Activated naive CD4-positive, alpha-beta T cell treated with anti-CD3 and anti-CD28 coated beads, Interleukin-2, amount 50 U/mL, for 24 hours (primary cell): ENCODE results near the gene FUT8.
"Not testable (repeated sequence)": the region's sequence is repeated elsewhere in the genome, so short reads cannot be mapped to it uniquely, and the experiment has no call there.

ENCODE experiments used
- H3K27ac Mint-ChIP-seq: one replicate; pipeline ENCODE4 v1.8.0; 2021; ENCODE audit warnings: mild to moderate bottlenecking, mixed read lengths
- H3K27me3 Mint-ChIP-seq: one replicate; pipeline ENCODE4 v1.8.0; 2021; ENCODE audit warnings: mixed read lengths
- H3K36me3 Mint-ChIP-seq: one replicate; pipeline ENCODE4 v1.8.0; 2021; ENCODE audit warnings: mixed read lengths
- H3K4me1 Mint-ChIP-seq: one replicate; pipeline ENCODE4 v1.8.0; 2021; ENCODE audit warnings: mixed read lengths
- H3K4me3 Mint-ChIP-seq: one replicate; pipeline ENCODE4 v1.8.0; 2021; ENCODE audit warnings: mild to moderate bottlenecking, mixed read lengths
- H3K9me3 Mint-ChIP-seq: one replicate; pipeline ENCODE4 v1.8.0; 2021; ENCODE audit warnings: mixed read lengths

Gene FUT8

GRCh38 chr14:65622703-65623102 lies 210.2 kb downstream of the FUT8 start:
- Mint-ChIP-seq H3K27ac (no peak overlapping the region), H3K9me3 (no peaks in the 10 kb centered on the region), H3K4me3 (no peak overlapping the region), H3K4me1 (no peaks in the 10 kb centered on the region), H3K36me3 (peaks cover 13% of the 10 kb centered on the region), H3K27me3 (no peaks in the 10 kb centered on the region)

DNA sequence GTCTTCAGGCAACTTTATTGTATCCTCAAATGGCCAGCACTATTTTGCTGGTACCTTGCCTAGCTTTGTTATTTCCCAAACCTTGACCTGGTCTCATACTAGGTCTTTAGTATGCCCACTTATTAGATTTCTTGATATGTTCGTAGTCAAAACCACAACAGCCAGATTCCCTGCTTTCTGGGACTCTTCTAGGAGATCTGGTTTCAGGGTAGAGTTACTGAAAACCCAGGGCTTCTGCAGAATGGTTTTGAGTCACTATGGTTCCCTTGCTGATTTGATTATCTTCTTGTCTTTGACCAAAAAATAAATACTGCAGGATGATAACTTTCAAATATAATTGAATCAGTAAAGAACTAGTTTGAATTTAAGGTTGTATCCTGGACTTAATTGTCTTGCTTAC lies 211.2 kb downstream of the FUT8 start:
- Mint-ChIP-seq H3K27me3 (no peaks in the 10 kb centered on the region), H3K27ac (no peak overlapping the region)

DNA sequence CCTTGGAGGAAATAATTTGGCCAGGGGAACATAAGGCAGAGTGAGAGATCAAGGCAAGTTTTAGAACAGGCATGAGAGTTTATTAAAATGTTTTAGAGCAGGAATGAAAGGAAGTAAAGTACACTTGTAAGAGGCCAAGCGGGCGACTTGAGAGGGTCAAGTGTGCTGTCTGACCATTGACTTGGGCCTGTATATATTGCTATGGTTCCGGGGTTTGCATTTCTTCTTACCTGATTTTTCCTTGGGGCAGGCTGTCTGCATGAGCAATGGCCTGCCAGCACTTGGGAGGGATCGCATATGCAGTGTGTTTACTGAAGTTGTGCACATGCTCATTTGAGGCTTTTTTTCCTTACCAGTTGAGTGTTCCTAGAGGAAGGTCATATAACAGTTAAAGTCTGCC lies 214.8 kb downstream of the FUT8 start:
- H3K4me1 Mint-ChIP-seq: no peaks in the 10 kb centered on the region
- no peak overlapping the region for H3K27ac Mint-ChIP-seq
- H3K27me3 Mint-ChIP-seq: no peaks in the 10 kb centered on the region
- no peak overlapping the region for H3K4me3 Mint-ChIP-seq
- no peaks in the 10 kb centered on the region for H3K9me3 Mint-ChIP-seq
- H3K36me3 Mint-ChIP-seq: peaks cover 10% of the 10 kb centered on the region

More for the DNA sequence above, 211.2 kb downstream of the FUT8 start:
- no peaks in the 10 kb centered on the region for H3K4me1 Mint-ChIP-seq
- no peaks in the 10 kb centered on the region for H3K9me3 Mint-ChIP-seq
- H3K36me3 Mint-ChIP-seq: peaks cover 12% of the 10 kb centered on the region
- H3K4me3 Mint-ChIP-seq: no peak overlapping the region

- Mint-ChIP-seq H3K27ac (no peak overlapping the region), H3K9me3 (no peaks in the 10 kb centered on the region), H3K36me3 (peaks cover 13% of the 10 kb centered on the region), H3K27me3 (no peaks in the 10 kb centered on the region), H3K4me3 (no peak overlapping the region), H3K4me1 (no peaks in the 10 kb centered on the region)
Observed at GRCh38 chr14:65628664-65629063, 216.1 kb downstream of the FUT8 start.

- H3K4me3 Mint-ChIP-seq: no peak overlapping the region
- H3K27ac Mint-ChIP-seq: no peak overlapping the region
- H3K36me3 Mint-ChIP-seq: peaks cover 19% of the 10 kb centered on the region
- no peaks in the 10 kb centered on the region for H3K9me3 Mint-ChIP-seq
- H3K27me3 Mint-ChIP-seq: no peaks in the 10 kb centered on the region
- H3K4me1 Mint-ChIP-seq: peaks cover 16% of the 10 kb centered on the region
Observed at GRCh38 chr14:65631040-65631439, 218.5 kb downstream of the FUT8 start.

DNA sequence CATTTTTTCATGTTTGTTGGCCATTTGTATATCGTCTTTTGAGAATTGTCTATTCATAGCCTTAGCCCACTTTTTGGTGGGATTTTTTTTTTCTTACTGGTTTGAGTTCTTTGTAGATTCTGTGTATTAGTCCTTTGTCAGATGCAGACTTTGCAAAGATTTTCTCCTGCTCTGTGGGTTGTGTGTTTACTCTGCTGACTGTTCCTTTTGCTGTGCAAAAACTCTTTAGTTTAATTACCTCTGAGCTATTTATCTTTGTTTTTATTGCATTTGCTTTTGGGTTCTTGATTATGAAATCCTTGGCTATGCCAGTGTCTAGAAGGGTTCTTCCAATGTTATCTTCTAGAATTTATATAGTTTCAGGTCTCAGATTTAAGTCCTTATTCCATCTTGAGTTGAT lies 220.0 kb downstream of the FUT8 start:
- Mint-ChIP-seq H3K27ac (no peak overlapping the region), H3K4me3 (no peak overlapping the region), H3K36me3 (peaks cover 21% of the 10 kb centered on the region)

GRCh38 chr14:65633666-65634065 lies 221.1 kb downstream of the FUT8 start:
- H3K27me3 Mint-ChIP-seq, H3K9me3 Mint-ChIP-seq, H3K27ac Mint-ChIP-seq, H3K4me3 Mint-ChIP-seq: not testable (repeated sequence)
- Mint-ChIP-seq H3K36me3 (peaks cover 23% of the 10 kb centered on the region), H3K4me1 (peaks cover 31% of the 10 kb centered on the region)

More for the DNA sequence above, 220.0 kb downstream of the FUT8 start:
- no peaks in the 10 kb centered on the region for H3K9me3 Mint-ChIP-seq
- H3K4me1 Mint-ChIP-seq: peaks cover 23% of the 10 kb centered on the region
- no peaks in the 10 kb centered on the region for H3K27me3 Mint-ChIP-seq

GRCh38 chr14:65637780-65638179 lies 225.2 kb downstream of the FUT8 start:
- H3K27me3 Mint-ChIP-seq: no peaks in the 10 kb centered on the region
- peaks cover 22% of the 10 kb centered on the region for H3K36me3 Mint-ChIP-seq
- H3K4me3 Mint-ChIP-seq: peak overlapping the region; percentile 2
- H3K4me1 Mint-ChIP-seq: peaks cover 31% of the 10 kb centered on the region
- H3K27ac Mint-ChIP-seq: peak overlapping the region; percentile 68
- H3K9me3 Mint-ChIP-seq: no peaks in the 10 kb centered on the region

- H3K27ac Mint-ChIP-seq: no peak overlapping the region
- no peaks in the 10 kb centered on the region for H3K9me3 Mint-ChIP-seq
- no peaks in the 10 kb centered on the region for H3K27me3 Mint-ChIP-seq
- H3K36me3 Mint-ChIP-seq: peaks cover 25% of the 10 kb centered on the region
- no peak overlapping the region for H3K4me3 Mint-ChIP-seq
- H3K4me1 Mint-ChIP-seq: peaks cover 31% of the 10 kb centered on the region
Observed at GRCh38 chr14:65639216-65639615, 226.7 kb downstream of the FUT8 start.

DNA sequence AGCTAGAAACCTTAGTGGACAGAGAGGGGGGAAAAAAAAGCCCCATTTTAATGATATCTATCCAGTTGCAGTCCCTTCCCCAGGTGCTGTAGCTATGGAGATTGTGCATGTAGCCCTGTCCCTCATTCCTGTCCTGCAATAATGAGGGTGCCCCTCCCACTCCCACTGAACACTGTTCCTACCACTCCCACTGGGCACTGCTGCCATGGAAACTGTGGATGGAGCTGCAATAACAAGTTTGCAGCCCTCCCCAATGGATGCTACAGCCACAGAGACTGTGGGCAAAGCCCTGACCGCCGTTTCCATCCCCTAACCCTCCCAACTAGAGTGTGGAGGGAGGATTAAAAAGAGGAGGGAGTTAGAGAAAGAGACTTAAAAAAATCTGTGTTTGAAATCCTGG lies 238.3 kb downstream of the FUT8 start:
- Mint-ChIP-seq H3K36me3 (peaks cover 20% of the 10 kb centered on the region), H3K4me3 (no peak overlapping the region), H3K9me3 (no peaks in the 10 kb centered on the region), H3K27ac (no peak overlapping the region), H3K27me3 (no peaks in the 10 kb centered on the region), H3K4me1 (no peaks in the 10 kb centered on the region)

GRCh38 chr14:65656554-65656953 lies 244.0 kb downstream of the FUT8 start:
- no peak overlapping the region for H3K27ac Mint-ChIP-seq
- H3K9me3 Mint-ChIP-seq: peaks cover 4% of the 10 kb centered on the region
- peaks cover 23% of the 10 kb centered on the region for H3K36me3 Mint-ChIP-seq
- no peaks in the 10 kb centered on the region for H3K4me1 Mint-ChIP-seq
- no peaks in the 10 kb centered on the region for H3K27me3 Mint-ChIP-seq
- no peak overlapping the region for H3K4me3 Mint-ChIP-seq

GRCh38 chr14:65658202-65658601 lies 245.7 kb downstream of the FUT8 start:
- Mint-ChIP-seq H3K27ac (no peak overlapping the region), H3K4me1 (no peaks in the 10 kb centered on the region), H3K36me3 (peaks cover 17% of the 10 kb centered on the region), H3K27me3 (no peaks in the 10 kb centered on the region), H3K4me3 (no peak overlapping the region), H3K9me3 (peaks cover 4% of the 10 kb centered on the region)

DNA sequence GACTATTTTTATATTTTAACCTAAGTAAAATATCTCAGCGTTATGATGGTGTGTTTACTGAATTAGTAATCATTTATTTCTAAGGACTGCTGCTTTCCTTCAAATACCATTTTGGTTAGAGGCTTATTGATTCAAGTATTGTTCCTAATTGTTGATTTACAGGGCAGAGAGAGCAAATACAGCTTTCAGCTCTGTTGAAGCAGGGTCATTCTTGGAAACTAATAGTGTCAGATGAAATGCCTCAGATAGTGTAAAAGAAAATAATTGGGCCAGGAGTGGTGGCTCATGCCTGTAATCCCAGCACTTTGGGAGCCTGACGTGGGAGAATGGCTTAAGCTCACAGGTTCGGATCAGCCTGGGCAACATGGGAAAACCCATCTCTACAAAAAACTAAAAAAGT lies 249.3 kb downstream of the FUT8 start:
- no peak overlapping the region for H3K27ac Mint-ChIP-seq
- no peaks in the 10 kb centered on the region for H3K27me3 Mint-ChIP-seq
- peaks cover 4% of the 10 kb centered on the region for H3K4me1 Mint-ChIP-seq
- H3K4me3 Mint-ChIP-seq: no peak overlapping the region
- peaks cover 7% of the 10 kb centered on the region for H3K36me3 Mint-ChIP-seq
- no peaks in the 10 kb centered on the region for H3K9me3 Mint-ChIP-seq

DNA sequence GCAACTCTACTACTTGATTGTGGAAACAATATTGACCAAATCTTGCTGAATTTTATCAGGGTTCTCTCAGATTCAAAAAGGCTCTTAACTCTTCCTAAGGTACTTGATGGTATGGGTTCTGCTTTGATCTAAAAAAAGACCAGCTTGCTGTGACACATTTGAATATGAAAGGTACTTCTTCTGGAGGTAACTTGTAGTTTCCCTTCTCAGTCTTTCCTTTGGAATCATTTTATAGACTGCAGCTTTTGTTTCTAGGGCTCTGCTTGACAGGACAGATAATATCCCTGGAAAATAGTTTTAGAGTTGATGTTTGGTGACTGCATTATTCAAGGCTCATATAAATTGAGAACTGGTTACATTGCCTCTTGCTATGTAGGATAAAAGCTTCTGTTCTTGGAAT lies 251.9 kb downstream of the FUT8 start:
- no peaks in the 10 kb centered on the region for H3K27me3 Mint-ChIP-seq
- peaks cover 4% of the 10 kb centered on the region for H3K4me1 Mint-ChIP-seq
- peaks cover 6% of the 10 kb centered on the region for H3K36me3 Mint-ChIP-seq
- peak overlapping the region; percentile 41 for H3K27ac Mint-ChIP-seq
- no peaks in the 10 kb centered on the region for H3K9me3 Mint-ChIP-seq
- H3K4me3 Mint-ChIP-seq: no peak overlapping the region

DNA sequence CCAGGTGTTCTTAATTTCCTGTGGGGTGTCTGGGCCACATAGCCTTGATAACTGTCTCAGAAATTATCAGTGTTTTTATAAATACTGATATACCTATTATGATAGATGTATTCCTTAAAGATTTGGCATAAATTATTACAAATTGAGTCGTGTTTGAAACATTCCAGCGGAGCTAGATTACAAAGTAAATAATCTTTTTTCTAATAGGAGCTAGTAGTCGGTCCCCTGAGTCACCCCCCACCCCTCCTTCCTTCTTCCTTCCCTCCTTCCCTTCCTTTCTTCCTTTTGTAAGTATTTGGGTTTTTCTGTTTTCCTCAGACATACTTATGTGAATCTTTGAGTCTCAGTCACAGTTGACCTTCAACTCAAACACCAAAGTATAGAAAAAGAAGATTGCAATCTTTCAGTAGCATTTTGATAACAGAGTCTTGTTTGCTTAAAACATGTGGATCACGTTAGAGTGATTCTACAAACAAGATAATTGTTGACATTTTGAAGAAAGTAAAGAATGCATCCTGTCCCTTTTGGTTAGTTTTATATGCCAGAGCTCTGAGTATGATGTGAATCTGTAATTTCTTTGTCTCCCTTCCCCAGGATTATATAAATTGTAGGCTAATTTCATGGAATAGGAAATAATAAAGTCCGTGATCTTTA lies 264.0 kb downstream of the FUT8 start:
- no peaks in the 10 kb centered on the region for H3K9me3 Mint-ChIP-seq
- H3K4me3 Mint-ChIP-seq: no peak overlapping the region
- H3K36me3 Mint-ChIP-seq: peaks cover 15% of the 10 kb centered on the region
- H3K27me3 Mint-ChIP-seq: no peaks in the 10 kb centered on the region
- no peak overlapping the region for H3K27ac Mint-ChIP-seq
- H3K4me1 Mint-ChIP-seq: peaks cover 3% of the 10 kb centered on the region

- H3K4me1 Mint-ChIP-seq: no peaks in the 10 kb centered on the region
- no peak overlapping the region for H3K4me3 Mint-ChIP-seq
- peaks cover 7% of the 10 kb centered on the region for H3K9me3 Mint-ChIP-seq
- H3K27me3 Mint-ChIP-seq: no peaks in the 10 kb centered on the region
- peaks cover 12% of the 10 kb centered on the region for H3K36me3 Mint-ChIP-seq
- no peak overlapping the region for H3K27ac Mint-ChIP-seq
Observed at GRCh38 chr14:65685572-65685971, 273.0 kb downstream of the FUT8 start.

DNA sequence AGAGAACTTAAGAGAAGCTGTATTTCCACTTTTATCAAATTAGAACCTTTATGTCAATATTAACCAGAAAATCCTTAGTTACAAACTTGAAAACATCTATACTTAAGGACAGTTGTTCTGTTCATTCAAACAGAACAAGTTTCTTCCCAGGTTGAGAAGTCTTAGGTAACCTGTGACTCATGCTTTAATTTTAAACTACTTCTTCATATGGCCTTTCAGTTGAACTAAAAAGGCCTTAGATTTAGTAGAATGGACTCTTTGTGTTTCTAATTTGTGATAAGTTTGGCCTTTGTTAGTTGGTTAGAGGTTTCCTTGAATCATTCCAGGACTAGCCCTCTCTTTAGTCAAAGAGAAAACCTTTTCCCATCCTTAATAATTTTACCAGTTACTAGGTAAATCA lies 274.2 kb downstream of the FUT8 start:
- Mint-ChIP-seq H3K36me3 (peaks cover 7% of the 10 kb centered on the region), H3K27ac (no peak overlapping the region)

More for the DNA sequence above, 274.2 kb downstream of the FUT8 start:
- H3K4me1 Mint-ChIP-seq: no peaks in the 10 kb centered on the region
- peaks cover 7% of the 10 kb centered on the region for H3K9me3 Mint-ChIP-seq
- no peak overlapping the region for H3K4me3 Mint-ChIP-seq
- H3K27me3 Mint-ChIP-seq: no peaks in the 10 kb centered on the region
